Caco-2 (cell line): Measurements from ENCODE around the gene XBP1. TPM values are rescaled to one million over a fixed set of nuclear protein-coding genes. Genes with fewer than 3 reads are reported as not detected.
"Not testable (repeated sequence)": the region's sequence is repeated elsewhere in the genome, so short reads cannot be mapped to it uniquely, and the experiment has no call there.

Experiments used
- BruUV-seq: library from RNA; stranded (reverse); fragments of 400-500 nt; replicated peaks from 2 replicates; lab custom pipeline; 2021; lab: Mats Ljungman, UMichigan
- CTCF ChIA-PET: fragments of 300-600 bp; sonication (Branson Sonifier 250); formaldehyde crosslinking; loops from one replicate; lab custom pipeline; 2022; ENCODE audit warnings: antibody characterized with exemption; lab: Charles Lee
- POLR2A ChIA-PET: fragments of 300-600 bp; sonication (Branson Sonifier 250); formaldehyde crosslinking; loops from one replicate; lab custom pipeline; 2022; ENCODE audit warnings: antibody characterized with exemption; lab: Charles Lee
- DNase-seq, 2 experiments: peaks; one replicate each; pipeline versions ENCODE4 v3.0.0 to v3.0.0-alpha.2; 2020 to 2022
- H3K27me3 ChIP-seq: replicated peaks from 2 replicates; pipeline ENCODE4 v1.6.0; 2011; ENCODE audit warnings: low read length; ENCODE audit not compliant: control insufficient read depth, insufficient read depth
- H3K36me3 ChIP-seq: 2 replicates; pipeline ENCODE4 v1.5.1; 2011; ENCODE audit warnings: low read length; ENCODE audit not compliant: control insufficient read depth, insufficient read depth
- H3K4me1 ChIP-seq: fragments of 250-450 bp; sonication (Bioruptor Pico); 2 replicates; pipeline ENCODE4 v1.5.1; 2020; ENCODE audit warnings: mild to moderate bottlenecking
- H3K4me3 ChIP-seq: 2 replicates; pipeline ENCODE4 v1.5.1; 2011; ENCODE audit warnings: low read depth, mild to moderate bottlenecking, control low read depth, low read length
- H3K9me3 ChIP-seq: fragments of 250-450 bp; sonication (Bioruptor Pico); 2 replicates; pipeline ENCODE4 v1.5.1; 2020; ENCODE audit warnings: mild to moderate bottlenecking, moderate library complexity
- H3K27ac Mint-ChIP-seq: one replicate; pipeline ENCODE4 v1.8.0; 2022; ENCODE audit warnings: mixed read lengths; ENCODE audit not compliant: unreplicated experiment
- H3K27me3 Mint-ChIP-seq: one replicate; pipeline ENCODE4 v1.8.0; 2022; ENCODE audit warnings: mixed read lengths; ENCODE audit not compliant: insufficient read depth, unreplicated experiment
- H3K36me3 Mint-ChIP-seq: one replicate; pipeline ENCODE4 v1.8.0; 2022; ENCODE audit warnings: mild to moderate bottlenecking, mixed read lengths; ENCODE audit not compliant: insufficient read depth, unreplicated experiment
- H3K4me1 Mint-ChIP-seq: one replicate; pipeline ENCODE4 v1.8.0; 2022; ENCODE audit warnings: low read depth, mixed read lengths; ENCODE audit not compliant: unreplicated experiment
- H3K4me3 Mint-ChIP-seq: one replicate; pipeline ENCODE4 v1.8.0; 2022; ENCODE audit warnings: mild to moderate bottlenecking, moderate library complexity, mixed read lengths; ENCODE audit not compliant: unreplicated experiment
- H3K9me3 Mint-ChIP-seq: one replicate; pipeline ENCODE4 v1.8.0; 2022; ENCODE audit warnings: mixed read lengths; ENCODE audit not compliant: unreplicated experiment
- intact Hi-C: fragments of 100-400 bp; cut with micrococcal nuclease; formaldehyde crosslinking; loops from one replicate; pipeline ENCODE4 v1.10.0; 2022; ENCODE audit not compliant: unreplicated experiment
- total RNA-seq: library from RNA; stranded (reverse); gene quantifications from 2 replicates; pipeline ENCODE4 v1.2.3, GENCODE V29; 2022
- TF ChIP-seq, protein P1 (sequence below), 2 experiments: fragments of 200-600 bp in 1 of 2; IDR thresholded peaks; 1 replicate in 1 of 2; 2 replicates in 1 of 2; pipeline versions ENCODE4 v1.5.1 to v1.8.0; 2011 to 2022; ENCODE audit warnings: antibody characterized with exemption in 1 of 2, control low read depth in 1 of 2, inconsistent platforms in 1 of 2, low read depth in 1 of 2, low read length in 1 of 2, mild to moderate bottlenecking in 1 of 2, moderate library complexity in 1 of 2; ENCODE audit not compliant: insufficient read depth in 1 of 2, severe bottlenecking in 1 of 2, unreplicated experiment in 1 of 2

The XBP1 gene
- total RNA-seq, 1 experiment from 2014 or later: 215 TPM

- CTCF ChIA-PET: interaction anchor here (0.8 to 1.4 kb wide), 3 partner anchors 8 to 395 kb away, joined by 3 to 10 read pairs (median 7); partner anchors contain the start of gene XBP1
- no peaks in the 10 kb centered on the region for H3K9me3 Mint-ChIP-seq
These were observed 8.5 kb upstream of the XBP1 start for GRCh38 chr22:28808716-28809355.

GRCh38 chr22:28805426-28805825 is 5.1 kb upstream of the XBP1 start:
- H3K4me3 Mint-ChIP-seq, BruUV-seq, DNase-seq, H3K4me3 ChIP-seq, H3K27me3 ChIP-seq, POLR2A ChIA-PET, H3K27ac Mint-ChIP-seq, H3K36me3 Mint-ChIP-seq, H3K9me3 Mint-ChIP-seq, H3K36me3 ChIP-seq, H3K27me3 Mint-ChIP-seq, H3K9me3 ChIP-seq, intact Hi-C loops: not testable (repeated sequence)
- peaks cover 40% of the 10 kb centered on the region for H3K4me1 ChIP-seq
- CTCF ChIA-PET: interaction anchor here (0.7 kb wide), 1 partner anchor 101 kb away, joined by 5 read pairs; no protein-coding TSS in a partner anchor
- peaks cover 18% of the 10 kb centered on the region for H3K4me1 Mint-ChIP-seq

More at GRCh38 chr22:28808716-28809355, 8.5 kb upstream of the XBP1 start:
- peak; percentile 60 to 62 for DNase-seq
- no peaks in the 10 kb centered on the region for H3K9me3 ChIP-seq
- intact Hi-C loops: loop anchor here (1.0 kb wide), 2 partner anchors 10 to 14 kb away; no protein-coding TSS in a partner anchor
- no peaks in the 10 kb centered on the region for H3K36me3 ChIP-seq
- peaks cover 7% of the 10 kb centered on the region for H3K36me3 Mint-ChIP-seq
- H3K4me3 ChIP-seq: no peak overlapping the region
- no peaks in the 10 kb centered on the region for H3K27me3 Mint-ChIP-seq
- H3K4me1 Mint-ChIP-seq: peaks cover 18% of the 10 kb centered on the region
- H3K4me3 Mint-ChIP-seq: peak overlapping the region; percentile 17
- POLR2A ChIA-PET: interaction anchor here (0.8 to 1.4 kb wide), 5 partner anchors 9 to 14 kb away, joined by 3 to 35 read pairs (median 4); partner anchors contain the start of gene XBP1
- no TSS peak for BruUV-seq
- no peaks in the 10 kb centered on the region for H3K27me3 ChIP-seq
- H3K4me1 ChIP-seq: peaks cover 58% of the 10 kb centered on the region
- TF ChIP-seq, protein P1, sequence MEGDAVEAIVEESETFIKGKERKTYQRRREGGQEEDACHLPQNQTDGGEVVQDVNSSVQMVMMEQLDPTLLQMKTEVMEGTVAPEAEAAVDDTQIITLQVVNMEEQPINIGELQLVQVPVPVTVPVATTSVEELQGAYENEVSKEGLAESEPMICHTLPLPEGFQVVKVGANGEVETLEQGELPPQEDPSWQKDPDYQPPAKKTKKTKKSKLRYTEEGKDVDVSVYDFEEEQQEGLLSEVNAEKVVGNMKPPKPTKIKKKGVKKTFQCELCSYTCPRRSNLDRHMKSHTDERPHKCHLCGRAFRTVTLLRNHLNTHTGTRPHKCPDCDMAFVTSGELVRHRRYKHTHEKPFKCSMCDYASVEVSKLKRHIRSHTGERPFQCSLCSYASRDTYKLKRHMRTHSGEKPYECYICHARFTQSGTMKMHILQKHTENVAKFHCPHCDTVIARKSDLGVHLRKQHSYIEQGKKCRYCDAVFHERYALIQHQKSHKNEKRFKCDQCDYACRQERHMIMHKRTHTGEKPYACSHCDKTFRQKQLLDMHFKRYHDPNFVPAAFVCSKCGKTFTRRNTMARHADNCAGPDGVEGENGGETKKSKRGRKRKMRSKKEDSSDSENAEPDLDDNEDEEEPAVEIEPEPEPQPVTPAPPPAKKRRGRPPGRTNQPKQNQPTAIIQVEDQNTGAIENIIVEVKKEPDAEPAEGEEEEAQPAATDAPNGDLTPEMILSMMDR (IDR thresholded peaks at IDR 0.05; ENCODE audit: insufficient read depth in 1 of 2, low read depth in 1 of 2, low read length in 1 of 2, severe bottlenecking in 1 of 2, unreplicated experiment in 1 of 2): no peak
- peak overlapping the region; percentile 83 for H3K27ac Mint-ChIP-seq

DNA sequence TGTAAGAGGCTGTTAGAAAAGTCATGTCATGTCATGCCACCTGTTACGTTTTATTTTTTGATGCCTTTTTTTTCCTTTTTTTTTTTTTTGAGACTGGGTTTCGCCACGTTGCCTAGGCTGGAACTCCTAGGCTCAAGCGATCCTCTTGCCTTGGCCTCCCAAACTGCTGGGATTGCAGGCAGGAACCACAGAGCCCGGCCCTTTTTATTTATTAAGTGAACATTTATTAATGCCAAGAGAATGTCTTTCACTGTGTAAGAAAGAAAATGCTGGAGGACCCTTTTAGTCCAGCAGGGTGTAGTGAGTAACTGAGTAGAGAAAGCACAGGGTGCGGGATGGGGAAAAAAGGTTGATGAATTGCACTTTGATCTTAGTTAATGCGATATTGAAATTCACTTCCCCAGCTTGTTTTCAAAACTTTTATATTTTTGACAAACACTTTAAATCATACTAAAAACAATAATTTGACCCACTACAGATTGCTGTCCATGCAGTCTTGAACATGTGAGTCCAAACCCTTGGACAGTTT is 2.3 kb upstream of the XBP1 start:
- ChIA-PET CTCF (interaction anchor here (0.7 kb wide), 1 partner anchor 17 kb away, joined by 4 read pairs; no protein-coding TSS in a partner anchor), POLR2A (interaction anchor here (0.6 to 1.0 kb wide), 2 partner anchors 11 to 140 kb away, joined by 8 to 21 read pairs; no protein-coding TSS in a partner anchor)
- no peak for DNase-seq
- Histone ChIP-seq H3K4me3 (no peak overlapping the region), H3K4me1 (peaks cover 20% of the 10 kb centered on the region), H3K36me3 (no peaks in the 10 kb centered on the region), H3K27me3 (no peaks in the 10 kb centered on the region), H3K9me3 (no peaks in the 10 kb centered on the region)
- H3K4me1 Mint-ChIP-seq: peaks cover 19% of the 10 kb centered on the region
- H3K27me3 Mint-ChIP-seq: no peaks in the 10 kb centered on the region
- intact Hi-C loops: no loop called here
- H3K36me3 Mint-ChIP-seq: peaks cover 33% of the 10 kb centered on the region
- no TSS peak for BruUV-seq
- H3K9me3 Mint-ChIP-seq: no peaks in the 10 kb centered on the region
- H3K4me3 Mint-ChIP-seq: peak overlapping the region; percentile 93
- H3K27ac Mint-ChIP-seq: peak overlapping the region; percentile 82
- TF ChIP-seq, protein P1 (IDR thresholded peaks at IDR 0.05; ENCODE audit: insufficient read depth in 1 of 2, low read depth in 1 of 2, low read length in 1 of 2, severe bottlenecking in 1 of 2, unreplicated experiment in 1 of 2): peak; percentile 18 to 31
